IMR-90 (cell line): ENCODE results near the gene HIVEP3. TPM values are rescaled to one million over a fixed set of nuclear protein-coding genes. Genes with fewer than 3 reads are reported as not detected.

Source experiments
- ATAC-seq: fragments of 200-7000 bp; cut with Tn5 transposase; 2 replicates; pipeline ENCODE4 v1.9.1; 2020; ENCODE audit warnings: low read depth, mild to moderate bottlenecking, moderate library complexity
- BruUV-seq: library from RNA; stranded (reverse); fragments of 400-500 nt; replicated peaks from 2 replicates; lab custom pipeline; 2021; lab: Mats Ljungman, UMichigan
- CTCF ChIA-PET: fragments of 300-600 bp; formaldehyde crosslinking; extraction: SDS; loops from one replicate; lab custom pipeline; 2021; ENCODE audit warnings: antibody characterized with exemption; lab: Yijun Ruan, JAX
- POLR2A ChIA-PET: fragments of 300-600 bp; sonication (Branson Sonifier 250); formaldehyde crosslinking; loops from one replicate; lab custom pipeline; 2022; ENCODE audit warnings: antibody characterized with exemption; ENCODE audit not compliant: unreplicated experiment; lab: Charles Lee
- DNase-seq: peaks from one replicate; pipeline ENCODE4 v3.0.0; 2013
- H2AFZ ChIP-seq: replicated peaks from 2 replicates; pipeline ENCODE3; 2013; ENCODE audit warnings: low read length, mild to moderate bottlenecking; ENCODE audit not compliant: poor library complexity
- H2AK5ac ChIP-seq: 2 replicates; pipeline ENCODE4 v1.6.1; 2013; ENCODE audit warnings: low read depth, low read length, inconsistent platforms
- H2AK9ac ChIP-seq: replicated peaks from 2 replicates; pipeline ENCODE3; 2013; ENCODE audit warnings: mild to moderate bottlenecking, low read depth, low read length, moderate library complexity; ENCODE audit not compliant: poor library complexity
- H2BK120ac ChIP-seq: 2 replicates; pipeline ENCODE4 v1.6.1; 2013; ENCODE audit warnings: low read depth, low read length, inconsistent platforms
- H2BK15ac ChIP-seq: 3 replicates; pipeline ENCODE4 v1.6.1; 2013; ENCODE audit warnings: low read depth, low read length, inconsistent platforms
- H2BK20ac ChIP-seq: 2 replicates; pipeline ENCODE4 v1.6.1; 2013; ENCODE audit warnings: low read depth, mild to moderate bottlenecking, inconsistent platforms, low read length, moderate library complexity
- H2BK5ac ChIP-seq: 2 replicates; pipeline ENCODE4 v1.6.1; 2013; ENCODE audit warnings: mild to moderate bottlenecking, low read depth, low read length, inconsistent platforms; ENCODE audit not compliant: poor library complexity, severe bottlenecking
- H3K14ac ChIP-seq: replicated peaks from 2 replicates; pipeline ENCODE4 v1.6.1; 2013; ENCODE audit warnings: low read depth, low read length, inconsistent platforms
- H3K18ac ChIP-seq: 2 replicates; pipeline ENCODE4 v1.6.1; 2013; ENCODE audit warnings: low read depth, low read length, control low read depth
- H3K23ac ChIP-seq: 2 replicates; pipeline ENCODE4 v1.6.1; 2013; ENCODE audit warnings: low read depth, low read length, inconsistent platforms
- H3K27ac ChIP-seq: 2 replicates; pipeline ENCODE4 v1.5.1; 2013; ENCODE audit warnings: mild to moderate bottlenecking, control low read depth, low read length; ENCODE audit not compliant: insufficient read depth
- H3K27me3 ChIP-seq: 2 replicates; pipeline ENCODE4 v1.6.1; 2013; ENCODE audit warnings: low read length; ENCODE audit not compliant: control insufficient read depth, insufficient read depth
- H3K36me3 ChIP-seq: 2 replicates; pipeline ENCODE4 v1.6.1; 2013; ENCODE audit warnings: low read length, mixed read lengths; ENCODE audit not compliant: control insufficient read depth, insufficient read depth
- H3K4ac ChIP-seq: 2 replicates; pipeline ENCODE4 v1.6.1; 2013; ENCODE audit warnings: low read depth, low read length, inconsistent platforms
- H3K4me1 ChIP-seq: 2 replicates; pipeline ENCODE4 v1.6.1; 2013; ENCODE audit warnings: low read length, mixed read lengths; ENCODE audit not compliant: control insufficient read depth, insufficient read depth
- H3K4me2 ChIP-seq: 2 replicates; pipeline ENCODE4 v1.6.1; 2013; ENCODE audit warnings: low read depth, mild to moderate bottlenecking, control low read depth, low read length, moderate library complexity
- H3K4me3 ChIP-seq: 2 replicates; pipeline ENCODE4 v1.5.1; 2013; ENCODE audit warnings: low read depth, mild to moderate bottlenecking, control low read depth, low read length, moderate library complexity; ENCODE audit not compliant: insufficient read depth
- H3K56ac ChIP-seq: 2 replicates; pipeline ENCODE4 v1.6.1; 2013; ENCODE audit warnings: low read length, inconsistent platforms; ENCODE audit not compliant: insufficient read depth; ENCODE audit errors: extremely low read depth
- H3K79me1 ChIP-seq, 2 experiments: 2 replicates each; pipeline ENCODE4 v1.6.1; 2013; ENCODE audit warnings: low read length in 2 of 2, inconsistent platforms in 1 of 2, low read depth in 1 of 2
- H3K9ac ChIP-seq: 2 replicates; pipeline ENCODE4 v1.6.1; 2013; ENCODE audit warnings: low read depth, low read length, control low read depth
- H3K9me1 ChIP-seq: 2 replicates; pipeline ENCODE4 v1.6.1; 2013; ENCODE audit warnings: low read length, inconsistent platforms; ENCODE audit not compliant: insufficient read depth
- H3K9me3 ChIP-seq: 2 replicates; pipeline ENCODE4 v1.6.1; 2013; ENCODE audit warnings: low read length; ENCODE audit not compliant: control insufficient read depth, insufficient read depth
- H4K20me1 ChIP-seq: 2 replicates; pipeline ENCODE4 v1.6.1; 2013; ENCODE audit warnings: low read length, inconsistent platforms; ENCODE audit not compliant: insufficient read depth
- H4K5ac ChIP-seq: 2 replicates; pipeline ENCODE4 v1.6.1; 2013; ENCODE audit warnings: mild to moderate bottlenecking, low read depth, low read length, control low read depth
- H4K8ac ChIP-seq, 2 experiments: 2 replicates each; pipeline ENCODE4 v1.6.1; 2013; ENCODE audit warnings: low read depth in 2 of 2, low read length in 2 of 2, control low read depth in 1 of 2, inconsistent platforms in 1 of 2
- H4K91ac ChIP-seq: 2 replicates; pipeline ENCODE4 v1.6.1; 2013; ENCODE audit warnings: low read depth, low read length, inconsistent platforms; ENCODE audit not compliant: insufficient read depth
- USF2 ChIP-seq: fragments of 150-350 bp; IDR thresholded peaks from 2 replicates; pipeline ENCODE4 v1.6.1; 2017; ENCODE audit warnings: mild to moderate bottlenecking, antibody characterized with exemption, low read length, low read depth
- WGBS, 2 experiments: methylation state at CpG; one replicate each; pipeline versions ENCODE4 v1.1.5 to v1.1.7; 2013; ENCODE audit warnings: missing lambda C conversion rate in 2 of 2; ENCODE audit not compliant: insufficient read length in 1 of 2; ENCODE audit errors: extremely low coverage in 2 of 2; 5-methylcytosine and 5-hydroxymethylcytosine counted together
- dilution Hi-C: fragments of 300-500 bp; cut with HindIII; formaldehyde crosslinking; loops from one replicate; pipeline ENCODE4 v1.14.3; 2018; ENCODE audit warnings: low sequenced_read_pairs; ENCODE audit not compliant: unreplicated experiment
- in situ Hi-C: fragments of 300-500 bp; cut with MboI; formaldehyde crosslinking; loops from 3 replicates; pipeline ENCODE4 v1.14.3; 2019; ENCODE audit warnings: low sequenced_read_pairs, inconsistent platforms, mixed read lengths
- intact Hi-C: fragments of 100-400 bp; cut with micrococcal nuclease; formaldehyde crosslinking; loops from 2 replicates; pipeline ENCODE4 v1.10.0; 2022
- polyA plus RNA-seq, 3 experiments: library from polyadenylated mRNA; depleted of rRNA; stranded (reverse); fragments of >200 nt; gene quantifications; 2 replicates each; pipeline ENCODE4 v1.2.3, GENCODE V29; 2012; ENCODE audit warnings: low replicate concordance in 1 of 3
- total RNA-seq: library from RNA; depleted of rRNA; stranded (reverse); fragments of >200 nt; gene quantifications from 2 replicates; pipeline ENCODE4 v1.2.3, GENCODE V29; 2012

HIVEP3 gene
- total and polyA plus RNA-seq, 2 of the 4 experiments (the other 2 are of a cell fraction) = 1.4 to 4.0 TPM

GRCh38 chr1:41465741-41466140 is 453.0 kb downstream of the HIVEP3 start:
- Histone ChIP-seq H3K27me3 (peaks cover 50% of the 10 kb centered on the region), H2AK5ac (no peak overlapping the region), H2AFZ (no peak overlapping the region), H2BK20ac (no peak overlapping the region), H2BK120ac (no peak overlapping the region), H3K18ac (no peak overlapping the region), H2BK5ac (no peak overlapping the region), H4K20me1 (no peaks in the 10 kb centered on the region), H2AK9ac (no peak overlapping the region), H4K91ac (no peak overlapping the region), H3K4me2 (no peak overlapping the region), H3K79me1 (no peaks in the 10 kb centered on the region), H3K9me1 (no peaks in the 10 kb centered on the region), H3K56ac (no peak overlapping the region), H2BK15ac (no peak overlapping the region), H3K23ac (no peak overlapping the region), H3K36me3 (no peaks in the 10 kb centered on the region), H4K8ac (no peak overlapping the region), H3K4me3 (no peak overlapping the region), H3K27ac (no peak overlapping the region), H3K9ac (no peak overlapping the region), H4K5ac (no peak overlapping the region), H3K4me1 (no peaks in the 10 kb centered on the region), H3K4ac (no peak overlapping the region), H3K9me3 (no peaks in the 10 kb centered on the region), H3K14ac (no peak overlapping the region)
- in situ Hi-C loops = no loop called here
- intact Hi-C loops = no loop called here
- BruUV-seq = no TSS peak
- TF ChIP-seq USF2 = no peak
- POLR2A ChIA-PET = no interaction called here
- DNase-seq = no peak
- 80% methylated on average over 1 of the region's 1 CpG; no CpG with 5 or more reads in 1 of the 2 experiments for WGBS, 2 experiments
- dilution Hi-C loops = no loop called here
- no peak for ATAC-seq
- CTCF ChIA-PET = no interaction called here
